Placental pericyte (primary cell): ENCODE results near the gene PRM3. TPM values are rescaled to one million over a fixed set of nuclear protein-coding genes. Genes with fewer than 3 reads are reported as not detected.

Experiments
- small RNA-seq: library from RNA; depleted of rRNA; stranded (forward); fragments of <200 nt; gene quantifications from one replicate; pipeline ENCODE3, GENCODE V24; 2012; ENCODE audit warnings: low replicate concordance
- total RNA-seq: library from RNA; depleted of rRNA; stranded (reverse); fragments of >200 nt; gene quantifications from 2 replicates; pipeline ENCODE4 v1.2.3, GENCODE V29; 2012

PRM3 gene, protein sequence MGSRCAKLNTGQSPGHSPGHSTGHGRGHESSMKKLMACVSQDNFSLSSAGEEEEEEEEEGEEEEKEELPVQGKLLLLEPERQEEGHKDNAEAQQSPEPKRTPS
- total RNA-seq = not detected in 2 replicates

DNA sequence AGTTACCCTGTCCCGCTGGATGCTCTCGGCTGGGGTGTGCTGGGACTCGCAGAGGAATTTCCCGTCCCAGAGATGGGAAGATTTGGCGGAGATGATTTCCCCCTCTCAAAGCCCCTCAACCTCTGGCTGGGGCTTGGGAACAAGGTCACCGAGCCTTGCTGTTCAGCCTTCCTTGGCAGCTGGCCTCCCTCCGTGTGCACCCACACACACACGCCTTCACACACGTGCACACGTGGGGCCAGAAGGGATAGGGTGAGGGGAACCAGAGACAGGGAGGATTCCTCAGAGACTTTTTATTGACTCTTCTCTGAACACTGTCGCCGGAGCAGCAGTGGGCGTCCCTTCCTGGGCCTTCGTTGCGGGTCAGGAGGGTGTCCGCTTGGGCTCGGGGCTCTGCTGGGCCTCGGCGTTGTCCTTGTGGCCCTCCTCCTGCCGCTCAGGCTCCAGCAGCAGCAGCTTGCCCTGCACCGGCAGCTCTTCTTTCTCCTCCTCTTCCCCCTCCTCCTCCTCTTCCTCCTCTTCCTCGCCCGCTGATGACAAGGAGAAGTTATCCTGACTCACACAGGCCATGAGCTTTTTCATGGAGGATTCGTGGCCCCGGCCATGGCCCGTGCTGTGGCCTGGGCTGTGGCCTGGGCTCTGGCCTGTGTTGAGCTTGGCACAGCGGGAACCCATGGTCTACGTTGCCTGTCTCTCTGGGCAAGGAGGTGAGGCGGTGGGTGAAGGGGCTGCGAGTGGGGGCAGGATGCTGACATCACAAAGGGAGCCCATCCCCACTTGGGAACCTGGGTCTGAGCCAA, at the start of gene PRM3:
TSS of gene PRM3 (minus strand) at position 709 of the 800 bp plus-strand sequence. CDS start at position 675, 34 bp downstream.

DNA sequence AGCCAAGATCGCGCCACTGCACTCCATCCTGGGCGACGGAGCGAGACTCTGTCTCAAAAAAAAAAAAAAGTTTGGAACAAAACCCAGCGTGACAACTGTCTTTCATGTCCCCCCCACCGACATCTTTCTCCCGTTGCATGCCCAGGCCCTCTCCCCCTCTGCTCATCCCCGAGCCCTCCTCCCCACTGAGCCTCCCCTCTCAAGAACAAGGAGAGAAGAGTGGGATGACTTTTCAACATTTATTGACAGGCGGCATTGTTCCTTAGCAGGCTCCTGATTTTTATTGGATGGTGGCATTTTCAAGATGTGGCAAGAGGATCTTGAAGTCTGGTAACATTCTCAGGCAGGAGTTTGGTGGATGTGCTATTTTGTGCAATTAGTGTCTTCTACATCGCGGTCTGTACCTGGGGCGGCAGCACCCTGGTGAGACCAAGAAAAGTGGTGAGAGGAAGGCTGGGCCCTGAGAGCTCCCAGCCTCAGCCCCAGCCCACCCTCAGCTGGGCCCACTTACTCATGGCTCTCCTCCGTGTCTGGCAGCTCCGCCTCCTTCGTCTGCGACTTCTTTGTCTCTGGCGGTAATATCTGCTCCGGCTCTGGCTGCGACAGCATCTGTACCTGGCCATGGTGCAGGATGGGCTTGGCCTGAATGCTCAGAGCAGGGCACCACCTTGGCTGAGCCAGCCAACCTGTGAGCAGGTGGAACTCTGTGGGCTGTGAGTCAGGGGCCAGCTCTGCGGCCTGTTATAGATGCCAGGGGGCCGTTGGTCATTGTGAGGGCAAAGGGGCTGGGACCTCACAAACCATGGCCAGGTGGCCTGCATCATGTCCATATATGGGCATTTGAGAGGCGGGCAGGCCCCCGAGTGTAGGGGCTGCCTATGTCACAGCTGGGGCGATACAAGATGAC, 7.4 kb upstream of the PRM3 start, which contains the start of gene PRM1:
TSS of gene PRM1 (minus strand) at position 715 of the 907 bp plus-strand sequence. CDS start at position 623, 92 bp downstream.

DNA sequence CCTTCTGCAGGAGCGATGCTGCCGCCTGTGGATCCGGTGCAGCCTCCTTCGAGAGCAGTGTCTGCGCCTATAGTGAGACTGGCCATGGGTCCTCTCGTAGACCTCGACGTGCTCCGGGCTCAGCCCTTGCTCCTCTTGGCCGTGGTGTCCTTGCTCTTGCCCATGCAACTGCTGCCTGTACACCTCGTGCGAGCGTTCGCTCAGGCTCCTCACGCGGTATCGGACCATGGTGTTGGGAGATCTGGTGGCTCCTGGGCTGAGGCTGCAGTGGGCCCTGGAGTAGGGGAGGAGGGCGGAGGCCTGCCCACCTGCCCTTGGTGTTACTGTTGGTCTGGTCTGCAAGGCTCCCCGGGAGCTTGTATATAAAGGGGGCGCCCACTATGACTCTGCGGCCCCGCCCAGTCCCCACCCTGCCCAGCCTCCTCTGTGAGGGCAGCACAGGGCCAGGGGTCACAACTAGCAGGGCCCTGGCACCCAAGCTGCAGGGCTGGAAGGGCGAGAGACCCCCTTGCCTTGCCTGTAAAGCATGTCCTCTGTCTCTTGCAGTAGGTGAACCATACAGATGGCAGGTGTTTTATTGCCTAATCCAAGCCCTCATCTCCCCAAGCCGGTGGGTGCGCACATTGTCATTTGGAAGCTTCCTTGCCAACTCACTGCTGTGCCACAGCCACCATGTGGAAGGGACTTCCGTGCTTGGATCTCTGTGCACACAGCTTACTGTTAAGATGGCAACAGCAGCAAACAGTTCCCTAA, 2.9 kb upstream of the PRM3 start, which contains the start of gene PRM2:
TSS of gene PRM2 (minus strand) at position 338 of the 753 bp plus-strand sequence. CDS start at position 228, 110 bp downstream.

DNA sequence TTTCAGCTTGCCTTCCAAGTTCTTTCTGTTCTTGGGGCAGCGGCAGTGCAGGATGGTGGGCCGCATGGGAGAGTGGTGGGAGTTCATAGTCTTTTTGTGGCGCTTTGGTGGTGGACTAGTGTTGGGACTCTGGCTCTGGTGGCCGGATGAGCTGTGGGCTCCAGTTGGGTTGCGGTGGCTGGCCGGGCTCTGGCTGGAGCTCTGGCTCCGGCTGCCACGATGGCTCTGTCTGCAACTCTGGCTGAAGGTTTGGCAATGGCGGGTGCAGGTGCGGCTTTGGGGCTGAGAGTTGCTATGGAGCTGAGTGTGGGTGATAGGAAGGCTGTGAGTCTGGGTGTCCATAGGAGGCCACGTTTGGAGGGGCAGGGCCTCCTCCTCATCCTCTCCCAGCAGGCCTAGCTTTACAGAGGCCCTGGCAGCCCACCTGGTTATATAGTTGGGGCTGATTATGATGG, 4.5 kb downstream of the PRM3 start, which contains the start of gene TNP2:
TSS of gene TNP2 (minus strand) at position 405 of the 455 bp plus-strand sequence. CDS start at position 342, 63 bp downstream.

DNA sequence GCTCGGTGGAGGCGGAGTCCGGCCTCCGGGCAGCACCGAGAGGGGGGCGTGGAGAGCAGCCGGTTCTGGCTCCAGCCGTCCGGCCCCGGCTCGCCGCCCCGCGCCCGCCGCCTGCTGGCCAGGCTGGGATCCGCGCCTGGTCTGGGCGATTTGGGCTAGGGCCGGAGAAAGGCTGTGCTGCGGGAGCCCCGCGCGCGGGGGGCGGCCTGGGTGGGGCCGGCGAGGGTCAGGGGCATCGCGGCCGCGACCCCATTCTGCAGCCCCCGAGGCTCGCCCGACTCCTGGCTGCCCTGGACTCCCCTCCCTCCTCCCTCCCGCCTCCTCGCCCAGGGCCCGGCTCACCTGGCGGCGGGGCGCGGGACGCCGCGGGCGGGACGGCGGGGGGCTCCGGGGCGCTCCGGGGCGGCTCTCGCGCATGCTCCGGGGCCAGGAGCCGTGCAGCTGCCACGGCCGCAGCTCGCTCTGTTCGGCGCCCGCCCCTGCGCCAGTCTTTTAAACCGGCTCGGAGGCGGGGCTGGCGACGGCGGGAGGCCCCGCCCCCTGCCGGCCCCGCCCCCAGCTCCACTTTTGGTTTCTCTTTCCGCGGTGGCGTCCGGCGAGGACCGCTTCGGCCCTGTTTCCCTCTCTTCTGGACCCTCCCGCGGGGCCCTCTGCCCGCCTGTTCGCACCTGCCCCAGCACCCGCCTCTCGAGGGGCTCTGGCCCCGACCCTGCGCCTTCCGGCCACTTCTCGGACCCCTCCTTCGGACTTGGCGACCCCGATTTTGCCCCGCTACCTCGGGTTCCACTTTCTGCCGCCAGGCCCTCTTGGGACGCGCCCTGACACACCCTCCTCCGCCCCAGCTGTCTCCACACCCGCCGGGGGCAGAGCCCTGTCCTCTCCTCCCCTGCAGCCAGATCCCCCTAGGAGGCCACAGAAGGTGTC, 17.4 kb downstream of the PRM3 start, which contains the start of gene SOCS1:
TSS of gene SOCS1 (minus strand) at position 468 of the 924 bp plus-strand sequence. CDS start 726 bp downstream, outside the sequence.

Small RNA genes lying within 50 kb of the gene (small RNA-seq; reads per million reads assigned to genes)
- gene MIR548H2 (not detected), gene RF00019 (not detected), gene RF00554 (not detected)

Other genes with a start within 250 kb of the PRM3 start
- gene SOCS1, start 17.4 kb downstream of the PRM3 start, total RNA-seq = 10.5 and 12.2 TPM in 2 replicates
- gene TNP2, start 4.3 kb downstream of the PRM3 start, total RNA-seq = not detected in 2 replicates
- gene PRM2, start 2.9 kb upstream of the PRM3 start, total RNA-seq = not detected in 2 replicates
- not detected in 2 replicates for gene PRM1, start 7.7 kb upstream of the PRM3 start, total RNA-seq
- gene RMI2, start 71.8 kb upstream of the PRM3 start, total RNA-seq = 2.2 and 7.0 TPM in 2 replicates